ENCODE data around the gene GATD1.

DNA sequence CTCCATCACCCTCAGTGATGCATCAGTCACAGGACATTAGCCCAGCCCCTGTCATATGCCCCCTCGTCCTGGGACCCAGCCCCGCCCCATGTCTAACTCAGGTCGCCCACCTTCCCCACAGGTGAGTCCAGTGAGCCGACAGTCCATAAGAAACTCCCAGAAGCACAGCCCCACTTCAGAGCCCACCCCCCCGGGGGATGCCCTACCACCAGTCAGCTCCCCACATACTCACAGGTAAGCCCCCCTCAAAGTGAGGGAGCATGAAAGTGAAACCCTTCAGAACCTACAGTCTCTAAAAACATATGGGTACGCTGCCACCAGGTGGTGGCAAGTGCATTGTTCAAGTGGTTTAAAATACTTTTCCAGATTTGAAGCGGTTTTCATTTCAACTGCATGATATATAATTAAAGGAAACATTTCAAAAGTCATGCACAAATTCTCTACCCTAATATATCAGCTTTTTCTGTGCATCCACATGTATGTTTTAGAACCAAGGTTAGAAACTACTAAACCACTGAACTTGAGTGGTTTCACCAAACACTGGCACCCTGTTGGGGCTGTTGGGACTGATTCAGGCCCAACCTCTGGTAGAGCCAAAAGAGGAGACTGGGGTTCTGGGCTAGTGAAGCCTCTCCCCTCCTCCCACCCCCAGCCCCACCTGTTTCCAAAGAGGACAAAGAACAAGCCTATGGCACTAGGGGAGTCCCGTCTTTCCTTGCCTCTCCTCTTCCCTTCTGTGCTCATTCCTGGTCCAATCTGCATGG is 54.0 kb downstream of the GATD1 start:
- TF ChIP-seq HDGF (IDR thresholded peaks at IDR 0.05; ENCODE audit: borderline replicate concordance), result no peak
- TF ChIP-seq ARNT (IDR thresholded peaks at IDR 0.05), result no peak
- TF ChIP-seq FOXM1 (IDR thresholded peaks at IDR 0.05; ENCODE audit: borderline replicate concordance), result no peak
